HL-60/S4 treated with phorbol 12-myristate 13-acetate at 8.2 ng/mL for 4 days and 3 days (cell line): Measurements from ENCODE around the gene ATP11B.

Experiments
- in situ Hi-C: fragments of 300-500 bp; cut with MboI; formaldehyde crosslinking; loops from 2 replicates; pipeline ENCODE4 v1.15.0; 2022; ENCODE audit warnings: low sequenced_read_pairs

The ATP11B gene

DNA sequence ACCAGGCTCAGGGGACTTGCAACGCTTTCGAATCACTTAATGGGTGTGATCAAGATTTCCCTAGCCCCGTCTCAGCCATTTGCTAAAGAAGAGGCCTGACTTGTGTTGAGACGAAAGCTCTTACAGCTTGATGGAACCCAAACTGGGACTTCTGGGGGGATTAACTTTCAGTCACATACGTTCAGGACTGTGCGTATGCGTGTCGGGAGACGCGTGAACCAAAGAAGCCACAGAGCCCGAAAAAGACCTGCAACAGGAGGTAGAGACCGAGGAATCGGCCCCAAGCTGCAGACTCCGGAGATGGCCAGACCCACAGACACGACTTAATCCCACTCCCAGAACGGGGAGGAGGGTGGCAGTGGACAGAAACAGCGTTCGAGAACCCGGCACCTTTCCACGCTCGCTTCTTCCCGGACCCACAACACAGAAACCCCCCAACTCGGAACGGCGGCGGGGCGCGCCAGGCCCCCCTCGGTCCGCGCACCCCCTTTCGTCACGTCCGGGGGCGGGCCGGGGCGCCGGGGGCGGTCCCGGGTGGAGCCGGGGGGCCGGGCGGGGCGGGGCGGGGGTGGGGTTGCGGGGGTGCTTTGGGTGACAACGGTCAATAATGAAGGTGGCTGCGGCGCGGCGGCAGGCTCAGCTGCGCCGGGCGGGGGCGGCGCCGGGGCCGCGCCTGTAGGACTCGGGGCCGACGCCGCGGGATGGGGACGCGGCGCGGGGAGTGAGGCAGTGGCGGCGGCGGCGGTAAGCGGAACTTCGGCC is at the start of gene ATP11B:
ATP11B (plus strand) TSS at position 604 of the 762 bp plus-strand sequence. CDS start 256 bp downstream, outside the sequence.
- in situ Hi-C loops, result no loop called here

- in situ Hi-C loops, result no loop called here
Measured at GRCh38 chr3:182746959-182747358, 46.3 kb upstream of the ATP11B start.

DNA sequence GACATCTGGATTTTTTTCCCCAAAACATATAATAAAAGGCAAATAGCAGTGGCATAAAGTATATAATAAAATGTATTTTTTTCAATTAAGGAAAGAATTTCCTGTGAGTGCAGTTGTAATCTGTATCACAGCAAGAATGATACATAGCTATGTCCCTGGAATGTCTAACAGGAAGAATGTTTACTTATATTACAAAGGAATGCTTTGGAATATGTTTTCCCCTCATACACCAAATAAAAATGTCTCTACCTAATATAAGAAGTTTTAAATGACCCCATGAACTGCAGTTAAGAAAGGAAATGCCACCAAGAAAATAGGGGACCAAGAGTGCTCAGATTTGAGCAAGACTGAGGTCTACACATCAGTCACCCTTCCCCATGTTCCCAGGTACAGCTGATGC is 38.0 kb upstream of the ATP11B start:
- in situ Hi-C loops, result no loop called here

- in situ Hi-C loops, result no loop called here
Measured at GRCh38 chr3:182755712-182756111, 37.6 kb upstream of the ATP11B start.

DNA sequence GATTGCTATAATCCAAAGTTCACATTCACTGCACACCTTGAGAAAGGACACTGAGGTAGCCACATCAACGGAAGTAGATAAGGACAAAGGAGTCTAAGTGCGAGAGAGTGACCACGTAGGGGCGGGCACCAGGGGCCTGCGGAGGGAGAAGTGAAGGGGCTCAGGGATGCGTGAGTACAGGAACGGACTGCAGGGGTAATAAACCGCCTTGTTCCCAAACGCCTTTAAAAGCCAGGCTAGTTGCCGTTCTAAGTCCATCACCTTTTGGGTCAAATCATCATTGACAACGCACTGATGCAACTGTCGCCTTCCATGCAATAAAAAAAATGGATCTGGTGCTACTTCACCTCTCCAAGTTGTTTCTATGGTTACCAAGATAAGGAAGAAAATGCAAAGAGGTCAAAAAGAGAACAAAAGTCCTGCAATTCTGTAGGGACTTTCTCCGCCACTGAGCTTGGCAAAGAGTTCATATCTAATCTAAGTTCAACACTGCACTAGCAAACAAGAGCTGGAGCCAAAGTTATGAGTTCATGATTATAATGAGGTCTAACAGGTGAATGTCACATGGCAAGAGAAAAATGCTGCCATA is 32.6 kb upstream of the ATP11B start:
- in situ Hi-C loops, result no loop called here

- in situ Hi-C loops, result no loop called here
Measured at GRCh38 chr3:182763896-182764295, 29.4 kb upstream of the ATP11B start.

- in situ Hi-C loops, result no loop called here
Measured at GRCh38 chr3:182765287-182765686, 28.0 kb upstream of the ATP11B start.

- in situ Hi-C loops, result no loop called here
Measured at GRCh38 chr3:182766099-182766498, 27.2 kb upstream of the ATP11B start.

GRCh38 chr3:182768413-182768812 is 24.9 kb upstream of the ATP11B start:
- in situ Hi-C loops, result no loop called here

DNA sequence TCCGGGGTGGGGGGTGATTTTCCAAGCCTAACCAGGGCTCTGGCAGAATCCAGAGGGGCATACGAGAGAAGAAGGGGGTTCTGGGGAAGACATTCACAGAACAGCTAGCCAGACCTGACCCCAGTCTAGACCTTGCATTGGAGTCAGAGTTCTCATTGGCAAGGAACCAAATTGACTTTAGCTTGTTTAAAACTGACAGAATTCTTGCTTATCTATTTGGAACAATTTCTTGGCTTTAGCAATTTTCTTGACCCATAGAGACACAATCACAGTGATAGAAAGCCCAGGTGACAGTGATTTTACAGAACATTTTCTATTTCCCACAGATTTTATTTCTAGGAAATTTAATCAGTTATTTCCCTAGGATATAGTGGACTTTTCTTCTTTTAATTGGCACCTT is 23.6 kb upstream of the ATP11B start:
- in situ Hi-C loops, result no loop called here

DNA sequence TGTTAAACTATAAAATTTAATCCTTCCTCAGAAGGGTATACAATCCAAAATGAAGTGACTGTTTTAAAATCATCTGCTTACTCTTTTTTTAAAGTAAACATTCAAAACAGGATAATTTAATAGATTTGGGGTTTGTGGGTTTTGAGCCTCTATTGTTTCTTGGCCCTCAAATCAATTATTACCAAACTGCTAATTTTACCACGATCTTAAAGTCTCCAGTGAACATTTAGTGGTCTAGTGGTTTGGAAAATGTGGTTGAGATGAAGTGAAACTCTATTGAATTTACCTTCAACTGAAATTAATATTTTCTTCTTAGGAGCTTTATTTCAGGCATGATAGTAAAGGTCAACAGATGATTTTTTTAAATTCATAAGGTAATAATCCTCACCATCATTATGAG is 11.2 kb upstream of the ATP11B start:
- in situ Hi-C loops, result no loop called here

DNA sequence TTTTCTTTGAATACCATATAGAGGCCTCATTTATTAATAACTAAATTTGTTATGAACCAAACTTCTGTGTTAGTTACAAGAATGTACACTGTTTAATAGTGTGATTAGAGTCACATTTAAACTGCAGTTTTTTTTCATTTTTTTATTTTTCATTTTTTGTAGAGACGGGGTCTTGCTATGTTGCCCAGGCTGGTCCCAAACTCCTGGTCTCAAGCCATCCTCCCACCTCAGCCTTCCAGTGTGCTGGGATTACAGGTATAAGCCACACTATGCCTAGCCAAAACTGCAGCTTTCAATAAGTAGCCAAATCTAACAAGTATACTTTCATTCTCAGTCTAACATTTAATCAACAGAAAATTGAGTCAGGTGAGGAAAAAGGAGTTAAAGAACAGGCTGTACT is 10.2 kb upstream of the ATP11B start:
- in situ Hi-C loops, result no loop called here

- in situ Hi-C loops, result no loop called here
Measured at GRCh38 chr3:182784542-182784941, 8.8 kb upstream of the ATP11B start.

DNA sequence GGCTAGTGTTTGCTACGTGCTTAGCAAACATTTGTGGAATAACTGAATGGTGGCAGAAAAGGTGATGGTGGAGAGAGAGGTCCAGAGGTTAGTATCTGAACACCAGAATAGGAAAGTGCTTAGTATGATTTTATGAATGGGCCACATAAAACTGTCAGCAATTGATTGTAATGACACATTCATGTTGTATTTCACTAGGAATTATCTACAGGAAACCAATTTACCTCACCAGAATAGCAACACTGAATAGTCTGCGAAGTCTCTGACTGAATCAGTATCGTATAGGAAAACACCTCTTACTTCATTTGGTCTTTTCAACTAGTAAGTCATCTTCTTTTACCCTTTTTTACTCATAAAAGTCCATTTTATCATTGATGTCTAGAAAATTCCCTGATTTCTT is 8.2 kb upstream of the ATP11B start:
- in situ Hi-C loops, result no loop called here

- in situ Hi-C loops, result no loop called here
Measured at GRCh38 chr3:182785756-182786155, 7.5 kb upstream of the ATP11B start.

GRCh38 chr3:182786564-182787196 is 6.6 kb upstream of the ATP11B start:
- in situ Hi-C loops, result no loop called here

- in situ Hi-C loops, result no loop called here
Measured at GRCh38 chr3:182787302-182788036, 5.8 kb upstream of the ATP11B start.

DNA sequence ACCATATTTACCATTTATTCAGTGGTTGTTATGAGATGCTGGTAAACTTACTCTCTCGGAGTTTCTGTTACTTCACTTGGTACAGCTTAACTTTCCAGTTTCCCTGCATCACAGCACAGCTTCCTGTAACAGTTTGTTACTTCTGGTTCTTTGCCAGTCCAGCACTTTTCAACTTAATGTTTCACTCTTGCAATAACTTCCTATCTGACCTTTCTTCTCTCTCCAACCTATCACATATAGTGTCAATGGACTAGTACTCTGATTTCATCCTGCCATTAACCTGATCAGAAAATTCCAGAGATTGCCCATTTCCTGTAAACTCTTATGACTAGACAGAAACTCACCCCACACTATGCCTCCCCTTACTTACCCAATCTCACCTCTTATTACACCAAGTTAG is 3.9 kb upstream of the ATP11B start:
- in situ Hi-C loops, result no loop called here

GRCh38 chr3:182790612-182791011 is 2.7 kb upstream of the ATP11B start:
- in situ Hi-C loops, result no loop called here

GRCh38 chr3:182793663-182794454 is 555 bp downstream of the ATP11B start:
- in situ Hi-C loops, result no loop called here
